Dedifferentiated amniotic fluid mesenchymal stem cell (primary cell): ENCODE data around the gene MAP2K7.
"Not testable (repeated sequence)": the region's sequence is repeated elsewhere in the genome, so short reads cannot be mapped to it uniquely, and the experiment has no call there.

Source experiments
- DNase-seq: peaks from one replicate; pipeline ENCODE4 v3.0.0-alpha.2; 2016; ENCODE audit errors: extremely low spot score

MAP2K7 gene

DNA sequence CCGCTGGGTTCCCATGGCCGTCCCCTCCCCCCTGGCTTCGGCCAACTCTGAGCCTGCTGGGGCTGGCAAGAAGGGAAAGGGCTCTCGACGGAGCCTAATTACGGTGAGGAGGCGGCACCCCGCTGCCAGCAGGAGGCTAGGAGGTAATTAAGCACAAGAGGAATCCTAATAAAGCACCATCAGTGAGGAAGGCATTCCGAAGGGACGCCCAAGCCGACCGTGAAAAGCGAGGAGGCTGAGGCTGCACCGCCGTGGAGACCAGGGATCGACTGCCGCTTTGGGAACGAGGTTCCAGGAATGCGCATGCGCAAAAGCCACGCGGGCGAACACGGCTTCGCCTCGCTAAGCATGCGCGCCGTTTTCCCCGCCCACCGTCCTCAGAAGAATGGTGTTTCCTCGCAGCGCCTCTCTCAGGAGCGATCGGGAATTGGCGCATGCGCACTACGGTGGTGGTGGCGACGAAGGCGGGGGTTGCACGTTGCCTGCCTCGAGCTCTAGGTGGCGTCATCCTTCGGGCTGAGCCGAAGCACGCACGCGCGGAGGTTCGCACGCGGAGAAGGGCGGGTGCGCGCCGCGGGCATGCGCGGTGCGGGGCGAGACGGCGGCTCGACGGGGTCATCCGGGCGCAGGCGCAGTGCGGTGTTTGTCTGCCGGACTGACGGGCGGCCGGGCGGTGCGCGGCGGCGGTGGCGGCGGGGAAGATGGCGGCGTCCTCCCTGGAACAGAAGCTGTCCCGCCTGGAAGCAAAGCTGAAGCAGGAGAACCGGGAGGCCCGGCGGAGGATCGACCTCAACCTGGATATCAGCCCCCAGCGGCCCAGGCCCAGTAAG, at the start of gene MAP2K7:
Gene MAP2K7 (plus strand): TSS at position 634 of the 830 bp plus-strand sequence. CDS start 68 bp downstream, at position 702.
- DNase-seq: peak; percentile 99

DNA sequence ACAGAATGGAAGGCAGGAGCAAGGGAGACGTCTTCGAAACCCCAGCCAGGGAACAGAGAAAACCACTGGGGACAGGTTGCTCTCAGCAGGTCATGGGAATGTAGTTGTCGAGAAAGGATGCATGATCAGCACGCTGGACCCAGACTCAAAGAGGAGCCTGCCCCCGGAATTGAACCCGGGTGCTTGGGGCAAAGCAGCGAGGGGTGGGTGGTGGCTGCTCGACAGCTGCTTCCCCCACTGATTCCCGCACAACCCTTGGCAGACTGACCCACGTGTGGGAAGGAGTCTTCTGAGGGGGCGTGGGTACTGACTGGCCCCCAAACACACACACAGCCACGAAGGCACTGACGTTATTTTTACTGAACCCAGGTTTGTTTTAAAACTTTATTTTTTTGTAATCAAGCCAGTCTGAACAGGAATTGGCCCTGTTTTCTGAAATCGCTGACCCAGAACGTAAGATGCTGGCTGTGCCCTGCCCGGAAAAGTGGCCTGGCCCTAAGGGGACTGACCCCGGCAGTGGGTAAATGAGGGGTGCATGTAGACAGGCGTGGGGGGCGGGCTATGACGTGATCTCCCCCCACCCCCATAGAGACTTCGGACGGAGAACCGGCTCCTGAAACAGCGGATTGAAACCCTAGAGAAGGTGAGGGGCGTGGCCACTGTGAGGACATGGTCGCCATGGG, 48.1 kb upstream of the MAP2K7 start:
- no peak for DNase-seq

DNA sequence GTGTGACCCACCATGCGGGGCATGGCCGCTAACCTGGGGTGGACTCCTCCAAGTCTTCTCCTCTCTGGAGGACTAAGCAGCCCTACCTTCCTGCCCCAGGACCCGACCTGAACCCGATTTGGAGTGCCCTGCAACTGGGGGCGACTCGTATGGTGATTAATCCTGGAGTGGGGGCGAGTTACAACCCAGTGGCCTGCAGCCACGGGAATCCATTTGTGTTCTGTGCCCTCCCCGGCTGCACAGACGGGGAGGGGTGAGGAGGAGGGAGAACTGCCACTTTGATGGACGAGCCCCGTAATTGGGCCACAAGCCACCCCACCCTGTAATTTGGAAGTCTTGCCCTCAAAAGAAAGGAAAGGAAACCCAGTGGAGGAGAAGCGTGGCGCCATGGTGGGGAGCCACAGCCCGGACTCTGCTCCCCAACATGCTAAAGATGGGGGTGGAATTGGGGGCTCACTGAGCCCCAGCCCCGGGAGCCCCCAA, 47.5 kb upstream of the MAP2K7 start:
- DNase-seq: no peak

DNA sequence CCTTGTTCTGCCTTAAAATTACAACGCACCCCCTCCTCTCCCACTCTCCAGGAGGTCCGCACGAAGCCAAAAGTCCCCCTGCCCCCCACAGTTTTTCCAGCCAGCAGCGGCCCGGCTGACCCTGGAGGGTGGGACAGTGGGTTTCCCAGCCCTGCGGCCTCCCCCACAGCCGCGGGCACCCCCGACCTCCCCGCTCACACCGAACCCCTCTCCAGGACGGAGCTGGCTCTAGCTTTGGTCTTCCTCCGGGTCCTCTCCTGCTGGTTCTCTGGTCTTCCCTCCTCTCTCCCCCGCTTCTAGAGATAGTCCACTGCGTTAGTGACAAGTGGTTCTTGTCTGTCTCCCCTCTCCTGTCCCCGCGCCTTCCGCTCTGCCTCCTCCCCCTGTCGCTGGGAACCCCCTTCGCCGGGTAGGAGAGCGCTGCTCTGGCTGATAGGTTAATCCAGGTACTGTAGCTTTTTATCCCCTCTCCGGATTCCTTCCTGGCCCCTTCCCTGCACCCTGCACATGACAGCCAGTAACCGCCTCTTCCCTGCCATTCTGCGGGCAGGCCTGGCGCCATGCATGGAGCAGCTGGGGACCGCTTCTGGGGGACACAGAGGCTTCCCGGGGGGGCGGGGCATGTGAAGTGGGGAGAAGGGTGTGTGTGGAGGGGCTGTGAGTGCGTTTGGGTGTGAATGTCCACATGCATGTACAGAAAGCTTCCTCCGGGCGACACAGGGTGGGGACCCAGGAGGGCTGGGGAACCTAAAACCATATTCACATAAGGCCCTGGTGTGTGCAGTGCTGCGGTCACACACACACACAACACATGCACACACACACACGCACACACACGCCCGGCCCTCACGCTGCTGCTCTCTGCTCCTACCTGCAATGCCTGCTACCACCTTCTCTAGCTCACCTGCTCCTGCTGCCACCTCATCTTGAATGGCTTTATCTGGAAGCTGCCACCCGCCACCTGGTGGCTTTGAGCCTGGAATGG, 46.7 kb upstream of the MAP2K7 start:
- no peak for DNase-seq

DNA sequence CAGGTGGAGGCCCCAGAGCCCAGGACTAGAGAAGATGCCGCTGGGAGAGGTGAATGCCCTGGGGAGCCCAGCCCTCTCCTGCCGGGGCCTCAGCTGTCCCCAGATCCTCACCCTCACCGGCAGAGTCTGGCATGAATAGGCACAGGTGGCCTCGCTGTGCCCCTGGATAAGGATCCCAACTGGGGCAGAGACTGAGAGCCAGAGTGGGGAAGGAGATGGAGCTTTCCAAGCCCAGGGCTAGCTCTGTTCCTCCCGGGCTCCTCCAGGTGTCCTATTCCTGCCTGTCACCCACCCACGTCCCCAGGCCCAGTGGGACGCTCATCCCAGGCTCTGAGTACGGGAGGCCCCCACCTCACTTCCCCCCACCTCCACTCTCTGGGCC, 46.0 kb upstream of the MAP2K7 start:
- DNase-seq: no peak

DNA sequence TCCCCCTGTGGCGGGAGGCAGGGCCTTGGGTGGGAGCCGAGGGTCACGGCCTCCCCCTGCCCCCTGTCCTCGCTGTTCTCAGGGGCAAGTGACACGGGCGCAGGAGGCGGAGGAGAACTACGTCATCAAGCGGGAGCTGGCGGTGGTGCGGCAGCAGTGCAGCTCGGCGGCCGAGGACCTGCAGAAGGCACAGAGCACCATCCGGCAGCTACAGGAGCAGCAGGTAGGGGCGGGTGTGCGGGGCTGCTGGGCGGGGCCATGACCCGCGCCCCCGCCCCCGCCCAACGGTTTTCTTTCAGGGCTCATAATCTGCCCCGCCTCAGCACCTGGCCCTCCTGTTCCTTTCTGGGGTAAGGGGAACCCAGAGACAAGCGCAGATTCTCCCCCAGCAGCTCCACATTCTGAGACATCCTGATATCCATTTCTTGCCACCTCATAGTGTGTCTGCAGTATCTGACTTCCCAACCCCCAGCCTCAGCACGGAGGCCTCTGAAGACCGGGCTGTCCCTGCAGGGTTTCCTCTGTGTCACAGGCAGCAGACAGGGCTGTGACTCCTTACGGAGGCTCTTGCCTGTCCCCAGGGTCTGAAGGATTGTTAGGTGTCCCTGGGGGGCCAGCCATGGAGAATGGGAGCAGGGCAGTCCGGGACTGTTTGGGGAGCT, 45.4 kb upstream of the MAP2K7 start:
- no peak for DNase-seq

DNA sequence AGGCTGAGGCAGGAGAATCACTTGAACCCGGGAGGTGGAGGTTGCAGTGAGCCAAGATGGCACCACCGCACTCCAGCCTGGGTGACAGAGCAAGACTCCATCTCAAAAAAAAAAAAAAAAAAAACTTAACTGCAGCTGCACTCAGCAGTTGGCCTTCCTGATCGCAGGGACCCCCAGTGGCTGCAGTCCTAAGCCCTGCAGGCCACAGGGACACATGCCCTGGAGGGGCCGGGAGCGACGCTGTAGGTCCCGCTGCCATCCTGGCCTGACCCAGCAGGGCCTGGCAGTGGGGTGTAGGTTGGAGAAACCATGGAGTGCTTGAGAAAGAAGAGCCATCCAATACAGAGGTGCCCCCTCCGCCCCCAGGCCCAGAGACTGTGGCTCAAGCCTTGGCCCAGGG, 44.6 kb upstream of the MAP2K7 start:
- not testable (repeated sequence) for DNase-seq

DNA sequence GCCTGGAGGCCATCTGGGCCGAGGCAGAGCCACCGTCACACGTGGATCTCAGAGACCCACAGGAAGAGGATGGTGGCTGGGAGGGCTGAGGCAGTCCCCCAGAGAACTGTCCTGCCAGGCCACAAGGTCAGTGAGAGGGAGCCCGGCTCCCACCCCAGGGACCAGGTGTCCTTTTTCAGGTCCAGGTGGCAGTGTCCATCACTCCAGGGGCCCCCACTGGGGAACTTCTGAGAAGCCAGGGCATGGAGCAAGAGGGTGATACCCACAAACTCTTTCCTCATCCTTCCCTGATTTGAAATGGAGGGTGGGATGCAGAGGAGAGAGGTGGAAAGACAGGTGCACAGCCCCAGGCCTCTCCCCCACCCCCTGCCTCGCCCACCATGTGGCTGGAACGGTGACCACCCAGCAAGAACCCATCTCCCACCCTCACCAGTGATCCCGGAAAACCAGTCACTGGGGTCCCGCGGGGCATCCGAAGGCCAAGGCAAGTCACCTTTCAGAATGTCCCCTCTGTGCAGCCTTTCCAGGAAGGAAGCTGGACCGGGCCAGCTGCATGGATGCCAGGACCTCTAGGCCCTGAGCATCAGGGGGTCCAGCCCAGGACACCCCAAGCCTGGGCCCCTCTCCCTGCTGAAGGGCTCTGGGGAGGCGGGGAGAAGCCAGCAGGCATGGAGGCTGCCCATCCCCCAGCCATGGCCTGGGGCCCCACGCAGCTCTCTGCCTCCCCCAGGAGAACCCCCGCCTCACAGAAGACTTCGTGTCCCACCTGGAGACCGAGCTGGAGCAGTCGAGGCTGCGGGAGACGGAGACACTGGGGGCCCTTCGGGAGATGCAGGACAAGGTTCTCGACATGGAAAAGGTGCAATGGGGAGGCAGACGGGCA, 43.6 kb upstream of the MAP2K7 start:
- no peak for DNase-seq

DNA sequence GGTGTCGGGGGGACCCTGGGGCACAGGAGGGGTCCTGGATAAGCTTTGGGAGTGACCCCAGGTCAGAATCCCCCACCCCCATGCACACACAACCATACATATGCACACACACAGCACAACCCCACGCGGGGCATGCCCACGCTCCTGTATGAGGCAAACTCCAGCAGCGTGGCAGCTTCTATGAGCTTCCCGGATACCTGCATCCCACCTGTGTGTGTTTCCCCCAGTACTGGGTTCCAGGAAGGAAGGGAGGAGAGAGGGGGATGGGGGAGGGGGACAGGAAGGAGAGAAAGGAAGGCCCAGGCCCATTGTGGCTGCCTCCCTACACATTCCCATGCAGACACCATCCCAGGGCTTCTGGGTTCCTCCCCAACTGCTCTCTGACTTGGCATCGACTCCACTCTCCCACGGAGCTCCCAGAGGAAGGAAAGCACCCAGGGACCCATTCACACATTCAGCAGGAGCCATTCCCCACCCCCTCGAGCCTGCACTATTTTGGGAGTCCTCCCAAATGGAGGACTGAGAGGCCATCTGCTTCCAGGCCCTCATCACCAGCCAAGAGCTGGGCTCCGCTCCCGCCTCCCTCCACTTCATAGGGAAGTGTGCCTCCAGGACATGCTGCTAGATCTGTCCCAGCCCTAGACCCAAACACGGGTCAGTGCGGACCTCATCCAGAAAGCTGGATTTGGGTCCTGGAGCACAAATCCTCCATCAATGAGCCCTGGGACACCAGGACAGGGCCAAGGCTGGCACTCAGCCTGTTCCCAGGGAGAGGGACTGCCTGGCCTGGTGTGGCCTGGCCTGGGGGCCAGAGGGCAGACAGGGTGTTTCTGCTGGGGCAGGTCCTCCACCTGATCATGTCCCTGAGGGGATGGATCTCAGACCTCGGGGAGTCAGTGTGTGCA, 42.7 kb upstream of the MAP2K7 start:
- no peak for DNase-seq

DNA sequence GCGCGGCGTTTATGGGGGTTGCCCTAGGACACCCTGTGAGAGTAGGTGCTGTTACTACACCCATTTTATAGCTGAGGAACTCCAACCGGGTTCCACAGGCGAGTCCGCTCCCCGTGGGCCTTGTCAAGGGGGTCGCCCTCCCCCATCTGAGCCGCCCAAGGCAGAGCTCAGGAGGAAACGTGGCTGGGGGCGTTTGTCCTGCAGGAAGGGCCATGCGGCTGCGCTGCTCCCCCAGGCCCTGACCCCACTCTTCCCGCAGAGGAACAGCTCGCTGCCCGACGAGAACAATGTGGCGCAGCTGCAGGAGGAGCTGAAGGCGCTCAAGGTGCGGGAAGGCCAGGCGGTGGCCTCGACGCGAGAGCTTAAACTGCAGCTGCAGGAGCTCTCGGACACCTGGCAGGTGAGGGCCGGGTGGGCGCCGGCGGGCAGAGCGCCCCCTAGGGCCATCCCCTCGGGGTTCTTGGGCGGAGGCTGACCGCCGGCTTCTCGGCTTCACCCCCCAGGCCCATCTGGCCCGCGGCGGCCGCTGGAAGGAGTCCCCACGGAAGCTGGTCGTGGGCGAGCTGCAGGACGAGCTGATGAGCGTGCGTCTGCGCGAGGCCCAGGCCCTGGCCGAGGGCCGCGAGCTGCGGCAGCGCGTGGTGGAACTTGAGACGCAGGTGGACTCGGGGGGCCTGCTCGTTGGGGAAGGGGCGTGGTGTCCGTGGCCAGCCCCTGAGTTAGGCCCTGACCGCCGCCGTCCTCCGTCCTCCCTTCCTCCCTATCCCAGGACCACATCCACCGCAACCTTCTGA, 41.9 kb upstream of the MAP2K7 start:
- DNase-seq: no peak

DNA sequence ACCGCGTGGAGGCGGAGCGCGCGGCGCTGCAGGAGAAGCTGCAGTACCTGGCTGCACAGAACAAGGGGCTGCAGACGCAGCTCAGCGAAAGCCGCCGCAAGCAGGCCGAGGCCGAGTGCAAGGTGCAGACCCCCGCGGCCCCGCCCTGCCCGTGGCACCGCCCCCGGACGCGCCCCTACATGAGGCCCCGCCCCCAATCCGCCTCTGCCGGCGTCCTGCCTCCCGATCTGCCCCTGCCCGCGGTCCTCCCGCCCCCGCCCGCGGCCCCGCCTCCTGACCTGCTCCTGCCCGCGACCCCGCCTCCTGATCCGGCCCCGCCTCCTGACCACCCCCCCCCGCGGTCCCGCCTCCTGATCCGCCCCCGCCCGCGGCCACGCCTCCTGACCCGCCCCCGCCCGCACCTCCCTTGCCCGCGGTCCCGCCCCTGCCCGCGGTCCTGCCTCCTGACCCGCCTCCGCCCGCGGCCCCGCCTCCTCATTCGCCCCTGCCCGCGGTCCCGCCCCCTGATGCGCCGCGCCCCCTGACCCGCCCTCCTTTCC, 41.2 kb upstream of the MAP2K7 start:
- no peak for DNase-seq

DNA sequence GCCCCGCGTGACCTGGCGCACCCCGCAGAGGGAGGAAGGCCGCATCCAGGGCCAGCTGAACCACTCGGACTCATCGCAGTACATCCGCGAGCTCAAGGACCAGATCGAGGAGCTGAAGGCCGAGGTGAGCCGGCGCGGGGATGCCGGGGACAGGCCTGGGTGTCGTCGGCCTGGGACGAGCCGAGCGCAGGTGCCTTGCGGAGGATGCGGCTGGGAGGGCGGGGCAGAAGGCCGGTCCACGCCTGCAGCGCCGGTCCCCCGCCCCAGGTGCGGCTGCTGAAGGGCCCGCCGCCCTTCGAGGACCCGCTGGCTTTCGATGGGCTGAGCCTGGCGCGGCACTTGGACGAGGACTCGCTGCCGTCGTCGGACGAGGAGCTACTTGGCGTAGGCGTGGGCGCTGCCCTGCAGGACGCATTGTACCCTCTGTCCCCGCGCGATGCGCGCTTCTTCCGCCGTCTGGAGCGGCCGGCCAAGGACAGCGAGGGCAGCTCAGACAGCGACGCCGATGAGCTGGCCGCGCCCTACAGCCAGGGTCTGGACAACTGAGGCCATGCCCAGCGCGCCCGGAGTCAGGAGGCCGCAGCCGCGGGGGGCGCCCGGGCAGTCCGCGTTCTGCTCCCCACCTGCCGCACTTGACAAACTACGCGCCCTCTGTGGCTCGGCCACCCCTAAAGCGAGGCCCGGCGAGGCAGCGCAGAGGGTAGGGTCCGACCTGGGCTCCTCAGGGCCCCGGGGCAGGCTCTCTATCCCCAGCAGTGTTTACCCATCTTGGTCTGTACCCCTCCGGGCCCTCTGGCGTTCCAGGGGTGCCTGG, 40.3 kb upstream of the MAP2K7 start:
- DNase-seq: no peak

DNA sequence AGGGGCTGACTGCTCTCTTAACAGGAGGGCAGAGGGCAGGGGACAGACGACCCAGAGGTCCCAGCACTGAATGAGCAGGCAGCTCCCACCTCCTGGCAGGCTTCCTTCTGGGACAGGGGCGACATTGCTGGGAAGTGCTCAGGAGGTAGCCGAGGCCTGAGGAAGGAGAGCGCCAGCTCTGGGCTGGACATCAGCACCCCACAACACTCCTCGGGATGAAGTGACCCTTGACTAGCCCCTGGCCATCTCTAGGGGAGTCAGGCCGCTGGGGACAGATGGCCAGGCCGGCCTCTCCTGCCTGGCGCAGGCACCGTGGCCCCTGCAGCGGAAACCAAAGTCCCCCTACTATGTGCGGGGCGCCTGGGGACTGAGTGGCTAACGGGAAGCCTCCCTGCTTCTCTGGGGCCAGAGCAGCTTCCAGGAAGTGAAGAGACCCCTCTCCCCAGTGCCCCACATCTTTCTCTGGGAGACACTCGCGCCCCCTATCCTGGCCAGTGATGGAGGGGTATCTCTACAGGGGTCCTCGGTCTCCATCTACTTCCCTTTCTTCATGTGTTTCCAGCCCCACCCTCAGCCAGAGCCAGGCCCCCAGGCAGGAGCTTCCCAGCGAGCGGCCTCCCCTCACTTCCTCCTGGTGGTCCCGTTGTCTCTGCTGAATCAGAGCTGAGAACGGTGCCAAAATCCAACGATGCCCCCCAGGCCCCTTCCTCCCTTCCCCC, 39.5 kb upstream of the MAP2K7 start:
- no peak for DNase-seq

DNA sequence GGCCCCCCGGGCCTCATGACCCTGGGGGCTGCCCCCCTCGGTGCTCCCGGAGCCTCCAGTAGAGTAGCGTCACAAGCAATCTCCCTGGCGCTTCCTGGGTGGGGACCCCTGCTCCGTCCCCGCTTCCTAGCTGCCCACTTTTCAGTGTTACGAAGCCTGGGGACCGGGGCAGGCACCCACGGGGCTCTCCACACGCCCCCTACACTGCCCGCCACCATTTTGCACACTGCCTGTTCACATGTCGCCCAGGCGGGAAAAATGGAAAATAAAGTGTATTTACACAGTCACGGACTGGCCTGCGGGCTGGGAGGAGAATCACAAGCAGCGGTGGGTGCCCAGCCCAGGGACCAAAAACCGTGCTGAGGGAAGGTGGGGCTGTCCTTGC, 39.0 kb upstream of the MAP2K7 start:
- DNase-seq: no peak

DNA sequence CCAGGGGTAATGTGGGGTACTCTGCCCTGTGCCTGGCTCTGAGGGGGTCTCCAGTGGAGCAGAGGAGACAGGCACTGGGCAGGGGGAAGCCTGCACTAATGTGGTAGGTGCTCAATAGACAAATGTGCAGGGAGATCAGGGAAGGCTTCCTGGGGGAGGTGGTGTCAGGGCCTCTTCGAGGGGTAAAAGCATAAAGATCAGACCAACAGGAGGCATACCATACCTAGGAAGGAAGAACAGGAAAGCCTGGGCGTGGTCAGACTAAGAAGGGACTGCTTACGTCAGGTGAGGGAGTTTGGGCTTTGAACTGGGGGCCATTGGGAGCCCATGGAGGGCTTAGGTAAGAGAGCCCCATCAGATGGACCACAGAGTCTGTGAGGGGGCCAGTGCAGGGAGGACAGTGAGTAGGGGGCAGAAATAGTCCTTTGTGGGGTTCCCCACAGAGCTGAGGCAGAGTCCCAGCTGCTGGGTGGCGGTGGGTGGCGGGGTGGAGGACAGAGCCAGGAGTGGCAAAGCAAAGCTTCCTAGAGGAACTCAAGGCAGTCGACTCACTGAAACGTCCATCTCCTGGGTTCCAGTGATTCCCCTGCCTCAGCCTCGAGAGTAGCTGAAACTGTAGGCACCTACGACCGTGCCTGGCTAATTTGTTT, 38.3 kb upstream of the MAP2K7 start:
- DNase-seq: no peak

DNA sequence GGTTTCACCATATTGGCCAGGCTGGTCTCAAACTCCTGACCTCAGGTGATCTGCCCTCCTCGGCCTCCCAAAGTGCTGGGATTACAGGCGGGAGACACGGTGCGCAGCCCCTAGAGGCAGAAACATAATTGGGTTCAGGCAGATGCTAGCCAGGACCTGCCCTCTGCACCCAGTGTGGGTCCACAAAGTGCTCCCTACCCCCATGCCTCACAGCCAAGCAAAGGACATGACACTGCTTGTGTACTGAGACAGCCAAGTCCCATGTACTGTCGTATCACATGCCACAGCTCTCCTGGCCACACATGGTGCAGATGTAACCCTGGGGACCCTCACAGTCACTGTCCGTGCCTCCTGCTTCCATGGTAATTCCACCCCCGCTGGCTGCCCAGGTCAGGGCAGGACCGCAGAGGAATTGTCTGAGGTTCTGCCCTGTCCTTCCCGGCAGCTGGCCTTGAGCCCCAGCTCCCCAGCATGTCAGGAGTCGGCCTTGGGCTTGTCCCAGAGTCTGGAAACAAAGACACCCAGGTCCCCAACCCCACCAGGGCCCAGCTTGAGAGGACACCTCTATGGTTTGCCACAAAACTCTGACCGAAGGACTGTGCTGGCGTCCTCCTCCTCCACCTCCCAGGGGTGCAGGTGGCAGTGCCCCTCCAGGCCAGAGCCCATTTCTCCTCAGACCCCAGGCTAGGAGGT, 37.1 kb upstream of the MAP2K7 start:
- no peak for DNase-seq
